C4-2B (cell line): Measurements from ENCODE around the gene VPS45.

ENCODE experiments used
- H3K27ac ChIP-seq: fragments of 450-650 bp; 2 replicates; pipeline ENCODE4 v1.5.1; 2017
- CTCF ChIP-seq: fragments of 450-650 bp; conservative IDR thresholded peaks from 2 replicates; pipeline ENCODE4 v1.5.1; 2017; ENCODE audit warnings: mild to moderate bottlenecking
- ZFX ChIP-seq: fragments of 450-650 bp; IDR thresholded peaks from 2 replicates; pipeline ENCODE4 v1.6.1; 2017

Gene VPS45

GRCh38 chr1:150152772-150153456 is 85.3 kb downstream of the VPS45 start:
- no peak for TF ChIP-seq ZFX
- no peak for TF ChIP-seq CTCF
- H3K27ac ChIP-seq = no peak overlapping the region

GRCh38 chr1:150154143-150154542 is 86.6 kb downstream of the VPS45 start:
- no peak for TF ChIP-seq CTCF
- no peak for TF ChIP-seq ZFX
- no peak overlapping the region for H3K27ac ChIP-seq

GRCh38 chr1:150155413-150156071 is 88.0 kb downstream of the VPS45 start:
- no peak overlapping the region for H3K27ac ChIP-seq

GRCh38 chr1:150156868-150157603 is 89.5 kb downstream of the VPS45 start:
- no peak overlapping the region for H3K27ac ChIP-seq

More at GRCh38 chr1:150155413-150156071, 88.0 kb downstream of the VPS45 start:
- TF ChIP-seq CTCF = no peak

GRCh38 chr1:150159550-150159949 is 92.0 kb downstream of the VPS45 start:
- H3K27ac ChIP-seq = no peak overlapping the region

More at GRCh38 chr1:150156868-150157603, 89.5 kb downstream of the VPS45 start:
- no peak for TF ChIP-seq CTCF
- no peak for TF ChIP-seq ZFX

GRCh38 chr1:150160964-150161621 is 93.5 kb downstream of the VPS45 start:
- no peak overlapping the region for H3K27ac ChIP-seq
- TF ChIP-seq ZFX = no peak
- TF ChIP-seq CTCF = no peak

More at GRCh38 chr1:150159550-150159949, 92.0 kb downstream of the VPS45 start:
- TF ChIP-seq CTCF (no peak), ZFX (no peak)
